Dendritic cell treated with granulocyte-macrophage colony-stimulating factor and Interleukin-4, amounts not matched to agents 40 ng/mL and 50 ng/mL, for 4 days (primary cell): ENCODE data around the gene DCDC1.
A peak's percentile ranks its signal among the peaks of the same experiment; 100 is the strongest.

Source experiments
- H3K27ac Mint-ChIP-seq: one replicate; pipeline ENCODE4 v1.8.0; 2022; ENCODE audit warnings: mild to moderate bottlenecking, mixed read lengths
- H3K27me3 Mint-ChIP-seq: one replicate; pipeline ENCODE4 v1.8.0; 2022; ENCODE audit warnings: mild to moderate bottlenecking, mixed read lengths
- H3K36me3 Mint-ChIP-seq: one replicate; pipeline ENCODE4 v1.8.0; 2022; ENCODE audit warnings: low read depth, mixed read lengths
- H3K4me1 Mint-ChIP-seq: one replicate; pipeline ENCODE4 v1.8.0; 2022; ENCODE audit warnings: low read depth, mixed read lengths
- H3K4me3 Mint-ChIP-seq: one replicate; pipeline ENCODE4 v1.8.0; 2022; ENCODE audit warnings: mild to moderate bottlenecking, moderate library complexity, mixed read lengths
- H3K9me3 Mint-ChIP-seq: one replicate; pipeline ENCODE4 v1.8.0; 2022; ENCODE audit warnings: mixed read lengths
- intact Hi-C: fragments of 100-400 bp; cut with micrococcal nuclease; formaldehyde crosslinking; loops from one replicate; pipeline ENCODE4 v1.15.0; 2022

The DCDC1 gene

GRCh38 chr11:30936491-30936890 is 433.0 kb downstream of the DCDC1 start:
- no peaks in the 10 kb centered on the region for H3K36me3 Mint-ChIP-seq
- intact Hi-C loops: no loop called here
- H3K27ac Mint-ChIP-seq: no peak overlapping the region
- no peaks in the 10 kb centered on the region for H3K4me1 Mint-ChIP-seq
- peaks cover 25% of the 10 kb centered on the region for H3K9me3 Mint-ChIP-seq
- H3K4me3 Mint-ChIP-seq: no peak overlapping the region
- peaks cover 4% of the 10 kb centered on the region for H3K27me3 Mint-ChIP-seq

- intact Hi-C loops: no loop called here
- H3K27ac Mint-ChIP-seq: no peak overlapping the region
- no peaks in the 10 kb centered on the region for H3K4me1 Mint-ChIP-seq
- peaks cover 18% of the 10 kb centered on the region for H3K9me3 Mint-ChIP-seq
- H3K36me3 Mint-ChIP-seq: no peaks in the 10 kb centered on the region
- H3K4me3 Mint-ChIP-seq: no peak overlapping the region
- H3K27me3 Mint-ChIP-seq: peaks cover 4% of the 10 kb centered on the region
These were observed 433.7 kb downstream of the DCDC1 start for GRCh38 chr11:30935861-30936260.

GRCh38 chr11:30926130-30926529 is 443.4 kb downstream of the DCDC1 start:
- Mint-ChIP-seq H3K9me3 (no peaks in the 10 kb centered on the region), H3K36me3 (no peaks in the 10 kb centered on the region), H3K27ac (no peak overlapping the region), H3K4me3 (no peak overlapping the region), H3K27me3 (peaks cover 5% of the 10 kb centered on the region), H3K4me1 (peaks cover 9% of the 10 kb centered on the region)
- intact Hi-C loops: no loop called here

DNA sequence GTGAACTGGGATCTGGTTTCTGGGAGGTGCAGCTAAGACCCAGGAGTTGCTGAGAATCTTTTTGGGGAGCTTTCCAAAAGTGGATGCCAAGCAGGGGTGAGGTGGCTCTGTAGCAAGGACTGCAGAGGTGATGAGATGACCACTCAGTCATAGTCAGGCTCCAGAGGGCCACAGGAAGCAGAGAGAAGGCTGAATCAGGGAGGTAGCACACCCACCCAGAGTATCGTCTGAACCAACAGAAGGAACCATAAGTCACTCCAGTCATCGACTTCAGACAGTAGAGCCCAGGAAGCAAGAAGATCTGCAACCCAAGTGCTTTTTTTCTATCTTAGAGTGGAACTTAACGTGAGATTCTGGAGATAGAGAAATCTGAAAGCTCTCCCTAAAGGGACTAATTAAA is 447.7 kb downstream of the DCDC1 start:
- Mint-ChIP-seq H3K27ac (peak overlapping the region; percentile 67), H3K4me1 (peaks cover 32% of the 10 kb centered on the region), H3K27me3 (peaks cover 5% of the 10 kb centered on the region), H3K4me3 (no peak overlapping the region), H3K36me3 (no peaks in the 10 kb centered on the region), H3K9me3 (no peaks in the 10 kb centered on the region)
- intact Hi-C loops: no loop called here

DNA sequence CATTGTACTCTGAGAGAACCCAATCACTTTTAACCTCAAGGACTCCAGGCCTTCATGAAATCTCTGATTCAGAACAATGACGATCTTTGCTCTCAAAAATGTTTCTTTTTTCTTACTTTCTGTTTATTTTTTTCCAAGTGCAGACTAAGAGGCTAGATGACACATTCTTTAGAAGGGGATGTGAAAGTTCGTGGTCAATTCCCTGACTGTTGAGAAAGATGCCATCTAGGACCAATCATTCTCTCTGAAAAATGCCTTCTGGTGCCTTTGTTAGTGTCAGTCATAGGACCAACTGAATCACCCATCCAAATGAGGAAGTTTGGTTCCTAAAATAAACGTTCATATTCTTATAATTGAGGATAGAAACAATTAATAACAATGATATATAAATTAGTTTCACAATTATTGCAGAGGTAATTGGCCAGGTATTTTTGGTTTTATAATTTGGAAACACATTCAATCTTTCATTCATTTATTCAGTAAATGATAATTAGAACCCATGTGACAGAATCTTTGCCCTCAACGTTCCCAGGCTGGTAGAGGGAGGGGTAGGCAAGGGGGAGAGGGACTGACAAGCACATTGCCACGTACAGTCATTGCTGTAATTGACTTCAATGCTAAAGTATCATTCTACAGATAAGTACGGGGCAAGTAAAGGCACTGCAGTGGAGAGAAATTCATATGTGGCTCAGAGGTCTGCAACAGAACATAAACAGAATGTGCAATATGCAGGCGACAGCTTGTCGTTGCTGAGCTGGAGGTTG is 450.0 kb downstream of the DCDC1 start:
- H3K9me3 Mint-ChIP-seq: no peaks in the 10 kb centered on the region
- intact Hi-C loops: loop anchor here (2.0 to 10.0 kb wide), 4 partner anchors 465 to 1487 kb away; partner anchors contain the start of gene ARL14EP
- H3K27ac Mint-ChIP-seq: peak overlapping the region; percentile 76
- H3K36me3 Mint-ChIP-seq: no peaks in the 10 kb centered on the region
- peak overlapping the region; percentile 44 for H3K4me3 Mint-ChIP-seq
- peaks cover 32% of the 10 kb centered on the region for H3K4me1 Mint-ChIP-seq
- peaks cover 8% of the 10 kb centered on the region for H3K27me3 Mint-ChIP-seq

DNA sequence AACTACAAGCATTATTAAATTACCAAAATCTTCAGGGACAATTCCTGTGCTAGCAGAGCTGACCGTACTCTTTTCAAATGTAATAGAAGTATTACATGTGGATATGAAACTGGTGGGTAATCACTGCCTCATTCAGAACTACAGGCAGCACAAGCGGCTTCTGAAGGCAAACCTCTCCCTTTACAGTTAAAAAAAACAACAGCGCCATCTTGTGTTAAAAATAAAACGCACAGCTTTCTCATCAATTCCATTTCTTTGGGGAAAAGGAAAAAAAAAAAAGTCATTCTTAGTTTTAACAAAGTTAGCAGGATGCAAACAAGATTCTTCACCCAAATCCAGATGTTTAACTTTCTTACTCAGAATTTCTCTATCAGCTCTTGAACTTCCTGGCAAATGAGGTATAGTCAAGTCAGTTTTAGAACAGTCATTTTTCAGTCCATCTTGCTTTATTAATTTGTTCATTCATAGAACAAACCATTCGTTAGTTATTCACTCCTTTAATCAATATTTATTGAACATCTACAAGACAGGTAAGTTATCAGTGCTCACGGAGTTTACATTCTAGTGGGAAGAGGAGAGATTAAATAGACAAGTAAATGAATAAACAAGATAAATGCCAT is 451.6 kb downstream of the DCDC1 start:
- no peaks in the 10 kb centered on the region for H3K36me3 Mint-ChIP-seq
- H3K27me3 Mint-ChIP-seq: peaks cover 19% of the 10 kb centered on the region
- intact Hi-C loops: loop anchor here (1.0 to 10.0 kb wide), 5 partner anchors 463 to 1485 kb away; partner anchors contain the start of gene ARL14EP
- H3K9me3 Mint-ChIP-seq: no peaks in the 10 kb centered on the region
- H3K4me3 Mint-ChIP-seq: no peak overlapping the region
- H3K27ac Mint-ChIP-seq: peak overlapping the region; percentile 76
- H3K4me1 Mint-ChIP-seq: peaks cover 36% of the 10 kb centered on the region

DNA sequence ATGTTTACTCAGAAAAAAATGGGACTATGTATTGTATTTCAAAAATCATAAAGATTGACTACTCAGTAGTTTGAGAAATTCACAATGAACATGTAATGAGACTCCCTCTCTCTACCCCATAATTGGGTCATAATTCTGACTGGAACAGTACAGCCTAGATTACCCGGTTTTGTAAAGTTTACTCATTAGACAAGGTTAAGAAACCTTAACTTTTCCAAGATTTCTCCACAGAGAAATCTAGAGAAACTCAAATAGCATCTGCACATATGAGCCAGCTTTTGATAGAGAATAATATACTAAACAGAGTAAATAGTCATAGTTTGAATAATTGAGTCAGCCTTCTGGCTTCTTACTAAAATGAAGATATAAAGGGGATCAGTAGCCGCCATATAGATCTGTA is 452.3 kb downstream of the DCDC1 start:
- no peak overlapping the region for H3K4me3 Mint-ChIP-seq
- no peak overlapping the region for H3K27ac Mint-ChIP-seq
- intact Hi-C loops: loop anchor here (1.0 to 10.0 kb wide), 4 partner anchors 462 to 722 kb away; partner anchors contain the start of gene ARL14EP
- H3K9me3 Mint-ChIP-seq: no peaks in the 10 kb centered on the region
- H3K27me3 Mint-ChIP-seq: peaks cover 20% of the 10 kb centered on the region
- H3K36me3 Mint-ChIP-seq: no peaks in the 10 kb centered on the region
- H3K4me1 Mint-ChIP-seq: peaks cover 36% of the 10 kb centered on the region

- Mint-ChIP-seq H3K27me3 (peaks cover 20% of the 10 kb centered on the region), H3K36me3 (no peaks in the 10 kb centered on the region), H3K4me3 (no peak overlapping the region), H3K9me3 (no peaks in the 10 kb centered on the region), H3K27ac (no peak overlapping the region), H3K4me1 (peaks cover 31% of the 10 kb centered on the region)
- intact Hi-C loops: loop anchor here (1.0 to 10.0 kb wide), 4 partner anchors 462 to 722 kb away; partner anchors contain the start of gene ARL14EP
These were observed 452.8 kb downstream of the DCDC1 start for GRCh38 chr11:30916764-30917163.

GRCh38 chr11:30914143-30914762 is 455.3 kb downstream of the DCDC1 start:
- no peaks in the 10 kb centered on the region for H3K9me3 Mint-ChIP-seq
- peaks cover 20% of the 10 kb centered on the region for H3K27me3 Mint-ChIP-seq
- intact Hi-C loops: loop anchor here (10.0 kb wide), 2 partner anchors 459 to 719 kb away; no protein-coding TSS in a partner anchor
- peaks cover 17% of the 10 kb centered on the region for H3K4me1 Mint-ChIP-seq
- H3K27ac Mint-ChIP-seq: no peak overlapping the region
- no peak overlapping the region for H3K4me3 Mint-ChIP-seq
- H3K36me3 Mint-ChIP-seq: no peaks in the 10 kb centered on the region

DNA sequence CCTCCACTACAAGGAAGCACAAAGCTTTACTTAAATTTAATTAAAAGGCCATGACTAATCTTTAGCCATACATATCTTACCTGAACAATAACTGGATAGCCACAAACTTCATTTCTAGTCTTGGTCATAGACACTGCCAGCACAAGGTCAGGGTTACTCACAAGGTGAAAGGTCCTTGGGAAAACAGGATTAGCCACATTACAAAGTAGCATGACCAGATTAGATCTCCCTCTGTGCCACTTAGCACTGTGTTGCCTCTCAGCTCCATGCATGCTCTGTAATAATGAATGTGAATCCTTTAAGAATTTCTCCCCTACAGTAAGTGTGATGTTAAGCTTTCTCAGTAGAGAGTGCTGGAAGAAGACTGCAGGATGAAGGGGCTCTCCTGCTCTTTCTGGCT is 458.3 kb downstream of the DCDC1 start:
- H3K4me1 Mint-ChIP-seq: peaks cover 4% of the 10 kb centered on the region
- H3K4me3 Mint-ChIP-seq: no peak overlapping the region
- H3K27ac Mint-ChIP-seq: no peak overlapping the region
- no peaks in the 10 kb centered on the region for H3K36me3 Mint-ChIP-seq
- intact Hi-C loops: loop anchor here (10.0 kb wide), 2 partner anchors 456 to 716 kb away; no protein-coding TSS in a partner anchor
- peaks cover 26% of the 10 kb centered on the region for H3K27me3 Mint-ChIP-seq
- no peaks in the 10 kb centered on the region for H3K9me3 Mint-ChIP-seq

DNA sequence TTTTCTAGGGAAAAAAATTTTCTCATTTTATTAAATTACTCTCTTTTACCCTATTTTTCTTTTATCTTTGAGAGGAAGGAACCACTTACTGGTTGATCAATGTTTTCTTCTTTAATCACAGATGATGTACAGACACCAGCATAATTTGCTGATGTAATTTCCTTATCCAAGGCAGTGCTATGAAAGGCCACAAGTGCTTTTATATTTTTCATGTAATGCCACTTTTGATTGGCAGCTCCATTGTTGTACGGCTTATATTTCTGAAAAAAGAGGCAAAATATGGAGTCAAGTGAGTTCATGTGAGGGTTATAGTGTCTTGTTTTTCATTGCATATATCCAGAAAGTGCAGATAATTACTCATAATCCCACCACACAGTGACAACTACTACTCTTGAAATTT is 460.7 kb downstream of the DCDC1 start:
- H3K9me3 Mint-ChIP-seq: no peaks in the 10 kb centered on the region
- peaks cover 18% of the 10 kb centered on the region for H3K27me3 Mint-ChIP-seq
- no peak overlapping the region for H3K4me3 Mint-ChIP-seq
- H3K4me1 Mint-ChIP-seq: no peaks in the 10 kb centered on the region
- no peak overlapping the region for H3K27ac Mint-ChIP-seq
- no peaks in the 10 kb centered on the region for H3K36me3 Mint-ChIP-seq
- intact Hi-C loops: no loop called here

- Mint-ChIP-seq H3K4me3 (no peak overlapping the region), H3K9me3 (no peaks in the 10 kb centered on the region), H3K36me3 (no peaks in the 10 kb centered on the region), H3K27me3 (peaks cover 15% of the 10 kb centered on the region), H3K27ac (no peak overlapping the region), H3K4me1 (no peaks in the 10 kb centered on the region)
- intact Hi-C loops: no loop called here
These were observed 461.3 kb downstream of the DCDC1 start for GRCh38 chr11:30908272-30908671.

- H3K27ac Mint-ChIP-seq: no peak overlapping the region
- H3K27me3 Mint-ChIP-seq: peaks cover 7% of the 10 kb centered on the region
- H3K4me1 Mint-ChIP-seq: no peaks in the 10 kb centered on the region
- H3K4me3 Mint-ChIP-seq: no peak overlapping the region
- intact Hi-C loops: no loop called here
- no peaks in the 10 kb centered on the region for H3K9me3 Mint-ChIP-seq
- no peaks in the 10 kb centered on the region for H3K36me3 Mint-ChIP-seq
These were observed 466.6 kb downstream of the DCDC1 start for GRCh38 chr11:30902929-30903328.

DNA sequence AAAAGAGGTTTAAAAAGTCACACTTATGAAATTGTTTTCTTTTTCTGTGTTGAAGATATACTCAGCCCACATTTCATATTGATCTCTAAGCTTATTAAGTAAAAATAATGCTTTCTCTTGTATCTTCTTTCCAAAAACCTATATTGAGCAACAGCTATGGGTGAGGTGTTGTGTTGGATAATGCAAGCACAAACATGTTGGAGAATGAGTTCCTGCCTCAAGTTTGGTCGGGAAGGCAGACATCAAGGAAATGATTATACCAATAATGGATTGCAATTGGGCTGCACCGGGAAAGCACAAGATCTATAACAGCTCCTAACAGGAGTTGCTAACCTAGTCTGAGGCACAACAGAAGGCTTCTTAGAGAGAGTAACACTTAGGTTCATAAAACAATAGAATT is 474.5 kb downstream of the DCDC1 start:
- H3K27ac Mint-ChIP-seq: no peak overlapping the region
- H3K4me1 Mint-ChIP-seq: no peaks in the 10 kb centered on the region
- no peaks in the 10 kb centered on the region for H3K36me3 Mint-ChIP-seq
- intact Hi-C loops: no loop called here
- H3K27me3 Mint-ChIP-seq: peaks cover 1% of the 10 kb centered on the region
- H3K9me3 Mint-ChIP-seq: no peaks in the 10 kb centered on the region
- H3K4me3 Mint-ChIP-seq: no peak overlapping the region
